GM21723 (cell line): ENCODE results near the gene UBAC2.

Source experiments
- ATAC-seq: cut with Tn5 transposase; IDR thresholded peaks from one replicate; pipeline ENCODE4 v1.9.1; 2021; ENCODE audit warnings: mild to moderate bottlenecking, moderate library complexity; ENCODE audit not compliant: unreplicated experiment

UBAC2 gene

GRCh38 chr13:99421758-99422585 is 221.3 kb downstream of the UBAC2 start:
- ATAC-seq: no peak

GRCh38 chr13:99422586-99423220 is 222.0 kb downstream of the UBAC2 start:
- no peak for ATAC-seq

GRCh38 chr13:99425485-99426341 is 225.1 kb downstream of the UBAC2 start:
- peak; percentile 73 for ATAC-seq

GRCh38 chr13:99426426-99426825 is 225.8 kb downstream of the UBAC2 start:
- ATAC-seq: no peak

- no peak for ATAC-seq
Observed at GRCh38 chr13:99429670-99430069, 229.0 kb downstream of the UBAC2 start.

- peak; percentile 31 for ATAC-seq
Observed at GRCh38 chr13:99431927-99432608, 231.4 kb downstream of the UBAC2 start.

- peak; percentile 57 for ATAC-seq
Observed at GRCh38 chr13:99432609-99433542, 232.2 kb downstream of the UBAC2 start.

GRCh38 chr13:99433543-99434075 is 233.0 kb downstream of the UBAC2 start:
- no peak for ATAC-seq

GRCh38 chr13:99434258-99434788 is 233.7 kb downstream of the UBAC2 start:
- peak; percentile 32 for ATAC-seq

GRCh38 chr13:99435116-99435515 is 234.5 kb downstream of the UBAC2 start:
- ATAC-seq: no peak

- no peak for ATAC-seq
Observed at GRCh38 chr13:99435998-99436397, 235.3 kb downstream of the UBAC2 start.
